HL-60 (cell line): ENCODE results near the gene GBGT1.

Experiments
- DNase-seq, 2 experiments: peaks; one replicate each; pipeline ENCODE4 v3.0.0-alpha.2; 2010 to 2020; ENCODE audit warnings: low read depth in 1 of 2, low spot score in 1 of 2
- H3K27ac ChIP-seq: fragments of 250-450 bp; sonication (Bioruptor Pico); replicated peaks from 2 replicates; pipeline ENCODE4 v1.5.1; 2020; ENCODE audit warnings: mild to moderate bottlenecking, moderate library complexity
- H3K27me3 ChIP-seq: fragments of 250-450 bp; sonication (Bioruptor Pico); 2 replicates; pipeline ENCODE4 v1.5.1; 2021; ENCODE audit warnings: mild to moderate bottlenecking, moderate library complexity; ENCODE audit not compliant: insufficient read depth, poor library complexity, severe bottlenecking
- H3K4me3 ChIP-seq: replicated peaks from 2 replicates; pipeline ENCODE4 v1.5.1; 2011; ENCODE audit warnings: mild to moderate bottlenecking, control low read depth, low read length; ENCODE audit not compliant: insufficient read depth
- CTCF ChIP-seq: IDR thresholded peaks from one replicate; pipeline ENCODE4 v1.5.1; 2011; ENCODE audit warnings: low read length, control low read depth, inconsistent platforms; ENCODE audit not compliant: insufficient read depth
- GABPA ChIP-seq: IDR thresholded peaks from 2 replicates; pipeline ENCODE4 v1.6.1; 2012; ENCODE audit warnings: low read depth
- POLR2AphosphoS5 ChIP-seq: IDR thresholded peaks from 2 replicates; pipeline ENCODE4 v1.6.1; 2012; ENCODE audit warnings: low read depth
- REST ChIP-seq: IDR thresholded peaks from 2 replicates; pipeline ENCODE4 v1.6.1; 2012; ENCODE audit warnings: low read depth; ENCODE audit not compliant: insufficient replicate concordance
- SPI1 ChIP-seq: IDR thresholded peaks from 2 replicates; pipeline ENCODE4 v1.6.1; 2012; ENCODE audit warnings: low read depth, mild to moderate bottlenecking, borderline replicate concordance

The GBGT1 gene

GRCh38 chr9:133181561-133181960 is 17.8 kb upstream of the GBGT1 start:
- H3K27me3 ChIP-seq: no peaks in the 10 kb centered on the region
- TF ChIP-seq REST: no peak
- TF ChIP-seq SPI1: no peak
- TF ChIP-seq POLR2AphosphoS5: no peak
- TF ChIP-seq CTCF: no peak
- TF ChIP-seq GABPA: no peak
- no peak overlapping the region for H3K4me3 ChIP-seq
- DNase-seq: no peak
- no peak overlapping the region for H3K27ac ChIP-seq

- Histone ChIP-seq H3K4me3 (no peak overlapping the region), H3K27ac (no peak overlapping the region), H3K27me3 (no peaks in the 10 kb centered on the region)
- DNase-seq: no peak
- TF ChIP-seq GABPA (no peak), SPI1 (no peak), POLR2AphosphoS5 (no peak), CTCF (no peak), REST (no peak)
Observed at GRCh38 chr9:133180953-133181352, 17.2 kb upstream of the GBGT1 start.

GRCh38 chr9:133173056-133173455 is 9.3 kb upstream of the GBGT1 start:
- Histone ChIP-seq H3K27ac (no peak overlapping the region), H3K4me3 (no peak overlapping the region), H3K27me3 (no peaks in the 10 kb centered on the region)
- no peak for DNase-seq
- TF ChIP-seq SPI1 (no peak), CTCF (no peak), GABPA (no peak), POLR2AphosphoS5 (no peak), REST (no peak)
